GM19397 (cell line): ENCODE results near the gene P4HA2.
A peak's percentile ranks its signal among the peaks of the same experiment; 100 is the strongest.

Experiments
- ATAC-seq: cut with Tn5 transposase; IDR thresholded peaks from one replicate; pipeline ENCODE4 v1.9.1; 2021; ENCODE audit warnings: mild to moderate bottlenecking, moderate library complexity; ENCODE audit not compliant: unreplicated experiment

The P4HA2 gene

DNA sequence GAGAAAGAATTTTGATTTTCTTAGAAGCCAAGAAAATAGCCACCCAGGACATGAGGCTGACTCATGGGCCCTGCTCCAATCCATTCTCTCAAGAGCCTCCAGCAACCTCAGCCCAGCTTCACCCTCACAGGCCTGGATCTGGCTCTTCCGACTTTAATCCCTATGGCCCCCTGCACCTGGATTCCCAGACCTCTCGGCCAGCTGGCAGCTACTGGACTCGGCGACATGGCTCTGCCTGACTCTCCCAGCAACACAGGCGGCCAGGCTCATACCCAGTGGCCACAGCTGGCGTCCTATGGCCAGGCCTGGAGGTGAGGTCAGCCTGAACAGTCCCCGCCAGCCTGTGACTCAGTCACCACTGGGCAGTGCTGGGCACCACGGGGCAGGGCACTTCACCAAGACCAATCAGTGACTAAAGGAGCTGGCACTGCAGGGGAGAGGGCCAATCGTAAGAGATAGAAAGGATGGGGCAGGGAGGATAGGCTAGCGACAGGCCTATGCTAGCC lies 23.6 kb upstream of the P4HA2 start:
- no peak for ATAC-seq

DNA sequence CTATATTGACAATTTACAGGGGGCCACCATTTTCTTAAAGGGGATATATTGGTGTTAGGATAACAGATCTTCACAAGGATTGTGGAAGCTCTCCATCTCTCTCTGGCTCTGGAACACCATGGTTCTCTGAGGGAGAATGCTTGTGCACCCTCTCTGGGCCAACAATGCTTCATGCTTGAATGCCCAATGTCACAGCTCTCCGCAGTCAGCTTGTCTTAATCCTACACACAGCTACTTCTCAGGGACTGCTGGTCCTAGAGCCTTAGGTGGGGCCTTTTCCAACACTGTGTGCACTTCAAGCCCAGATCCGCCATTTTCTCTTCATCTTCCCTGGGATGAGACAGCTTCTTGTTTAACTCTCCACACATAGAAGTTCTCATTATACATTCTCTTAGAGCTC lies 22.9 kb upstream of the P4HA2 start:
- ATAC-seq = no peak

DNA sequence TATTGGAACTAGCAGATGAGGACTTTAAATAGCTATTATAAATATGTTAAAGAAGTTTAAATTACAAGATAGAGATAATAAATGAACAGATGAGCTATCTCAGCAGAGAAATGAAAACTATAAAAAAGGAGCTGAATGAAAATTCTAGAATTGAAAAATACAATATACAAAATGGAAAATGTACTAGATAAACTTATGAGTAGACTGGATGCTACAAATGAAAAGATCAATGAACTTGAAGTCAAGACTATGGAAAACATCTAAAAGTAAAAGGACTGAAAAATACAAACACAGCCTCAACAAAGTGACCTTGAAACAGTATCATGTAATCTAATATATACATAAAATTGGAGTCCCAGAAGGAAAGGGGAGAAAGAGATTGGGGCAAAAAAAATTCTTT lies 19.2 kb upstream of the P4HA2 start:
- ATAC-seq = no peak

DNA sequence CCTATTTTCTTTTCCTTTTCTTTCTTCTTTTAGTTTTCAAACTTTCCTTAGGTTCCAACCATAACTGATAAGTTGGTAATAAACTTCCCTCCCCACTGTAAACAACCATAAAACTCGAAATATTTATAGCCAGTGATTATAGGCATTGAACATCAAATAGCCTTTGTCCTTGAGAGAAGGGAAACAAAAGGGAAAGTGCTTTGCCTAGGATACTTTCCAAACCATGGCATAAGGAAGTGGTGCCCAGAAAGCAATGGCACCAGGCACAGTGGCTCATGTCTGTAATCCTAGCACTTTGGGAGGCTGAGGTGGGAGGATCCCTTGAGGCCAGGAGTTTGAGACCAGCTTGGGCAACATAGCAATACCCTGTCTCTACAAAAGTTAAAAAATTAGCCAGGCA lies 17.9 kb upstream of the P4HA2 start:
- no peak for ATAC-seq

DNA sequence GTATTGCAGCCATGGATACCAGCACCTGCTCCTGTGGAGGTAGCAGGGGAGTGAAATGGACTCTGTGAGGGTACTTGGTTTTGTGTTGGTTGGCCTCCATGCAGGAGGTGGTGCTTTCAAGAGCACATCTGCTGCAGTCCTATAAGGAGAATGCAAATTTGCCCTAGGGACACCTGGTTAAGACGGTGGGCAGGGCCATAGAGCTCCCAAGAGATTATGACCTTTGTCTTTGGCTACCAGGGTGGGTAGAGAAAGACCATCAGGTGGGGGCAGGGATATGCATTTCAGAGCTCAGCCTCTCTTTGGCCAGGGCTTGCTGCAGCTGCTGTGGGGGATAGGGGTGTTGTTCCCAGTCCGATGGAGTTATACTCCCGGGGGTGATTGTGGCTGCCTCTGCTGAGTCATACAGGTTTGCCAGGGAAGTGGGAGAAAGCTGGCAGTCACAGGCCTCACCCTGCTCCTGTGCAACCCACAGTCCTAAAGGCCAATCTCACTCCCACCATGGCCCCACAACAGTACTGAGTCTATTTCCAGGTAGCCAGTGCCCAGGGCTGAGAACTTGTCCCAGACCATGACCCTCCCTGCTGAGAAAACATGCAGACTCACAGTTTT lies 15.8 kb upstream of the P4HA2 start:
- no peak for ATAC-seq

DNA sequence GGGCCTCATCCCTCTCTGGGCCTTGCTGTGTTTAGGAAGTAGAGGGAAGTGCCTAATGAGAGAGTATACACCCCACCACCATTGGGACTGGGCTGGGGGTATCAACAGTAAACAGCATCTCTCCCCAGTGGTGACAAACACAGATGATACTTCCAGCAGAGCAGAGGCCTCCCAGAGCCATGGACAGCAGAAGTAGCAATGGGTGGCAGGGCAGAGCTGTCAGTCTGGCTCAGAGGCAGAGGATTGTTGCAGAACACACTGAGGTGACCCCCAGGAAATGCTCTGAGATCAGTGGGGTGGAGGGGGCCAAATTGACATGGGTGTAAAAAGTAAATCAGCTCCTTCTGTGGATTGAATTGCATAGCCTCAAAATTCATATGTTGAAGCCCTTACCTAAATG lies 12.1 kb upstream of the P4HA2 start:
- ATAC-seq = no peak

DNA sequence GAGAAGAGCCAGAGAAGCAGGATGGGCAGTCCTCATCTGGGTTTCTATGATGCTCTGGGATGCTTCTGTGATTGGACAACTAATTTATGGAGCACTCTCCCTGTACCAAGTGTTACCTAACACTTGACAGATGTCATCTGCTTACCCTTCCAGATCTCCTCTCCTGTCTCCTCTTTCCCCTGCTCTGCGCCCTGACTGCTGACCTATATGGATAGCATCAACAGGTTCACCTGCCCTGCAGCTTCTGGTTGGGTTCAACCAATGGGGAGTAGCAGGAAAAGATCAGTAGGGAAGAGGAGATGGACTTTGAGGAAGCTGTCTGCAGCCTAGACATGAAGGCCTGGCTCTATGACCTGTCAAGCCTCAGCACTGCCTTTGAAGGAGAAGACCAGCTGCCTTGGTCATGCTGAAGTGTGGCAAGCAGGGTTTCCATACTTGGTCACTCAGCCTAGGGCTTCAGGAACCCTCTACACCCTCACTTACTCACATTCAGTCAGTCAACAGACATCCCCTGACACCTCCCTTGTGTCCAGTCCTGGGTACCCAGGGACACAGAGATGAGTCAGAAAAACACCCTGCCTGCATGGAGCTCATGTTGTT lies 11.3 kb upstream of the P4HA2 start:
- ATAC-seq = no peak

DNA sequence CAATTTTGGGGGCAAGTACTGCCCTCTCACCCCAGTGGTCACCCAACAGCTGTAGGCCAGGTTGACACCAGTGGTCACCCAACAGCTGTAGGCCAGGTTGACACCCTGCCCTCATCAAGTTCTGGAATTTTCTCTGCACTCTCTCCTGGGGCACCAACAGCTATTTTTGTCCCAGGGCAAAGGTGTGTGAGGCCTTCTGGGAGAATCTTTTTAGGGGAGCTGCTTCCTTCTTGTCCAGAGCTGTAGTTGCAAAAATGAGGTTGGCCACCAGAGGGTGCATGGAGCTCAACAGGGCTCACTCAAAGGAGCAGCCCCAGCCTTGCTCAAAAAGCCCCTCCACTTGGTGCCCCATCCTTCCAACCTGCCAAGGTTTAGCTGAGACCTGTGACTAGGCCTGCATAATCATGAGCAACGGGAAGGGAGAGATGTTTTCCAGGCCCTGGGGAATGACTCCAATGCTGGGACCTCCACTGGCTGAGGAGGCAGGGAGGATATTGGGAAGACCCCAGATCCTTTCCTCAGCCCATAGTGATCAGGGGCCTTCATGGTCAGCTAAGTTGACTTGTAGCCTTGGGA lies 10.6 kb upstream of the P4HA2 start:
- peak; percentile 74 for ATAC-seq

DNA sequence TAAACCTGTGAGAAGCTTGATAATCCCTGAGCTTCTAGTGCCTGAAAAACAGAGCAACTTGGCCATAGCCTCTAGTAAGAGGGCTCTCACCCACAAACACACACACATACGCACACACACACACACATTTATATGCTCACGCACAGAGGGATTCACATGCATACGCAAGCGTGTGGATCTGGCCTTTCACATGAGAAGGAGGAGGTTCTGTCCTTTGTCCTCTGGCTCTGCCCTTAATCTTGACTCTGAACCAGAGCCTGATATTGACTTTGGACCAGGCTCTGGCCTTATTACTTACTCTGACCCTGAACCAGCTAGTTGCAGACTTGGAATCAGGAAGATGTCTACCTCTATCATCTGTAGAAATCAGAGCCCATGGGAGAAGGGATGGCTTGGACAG lies 10.0 kb upstream of the P4HA2 start:
- no peak for ATAC-seq

DNA sequence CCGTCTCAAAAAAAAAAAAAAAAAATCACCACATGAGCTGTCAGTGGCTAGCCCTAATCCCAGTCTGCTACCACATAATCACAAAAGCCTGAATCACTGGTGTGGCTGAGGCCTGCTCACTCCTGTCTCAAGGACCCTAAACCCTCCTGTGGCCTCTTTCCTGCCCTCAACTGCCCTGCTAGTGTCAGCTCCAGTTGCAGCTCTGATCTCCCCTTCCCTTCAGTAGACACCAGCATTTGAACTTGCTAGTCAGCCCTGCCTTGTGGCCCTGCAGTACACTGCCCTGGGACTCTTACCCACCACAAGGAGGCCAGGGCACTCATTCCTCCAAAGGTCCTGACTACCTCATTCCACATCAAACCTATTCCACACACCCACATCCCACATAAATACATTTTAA lies 9.5 kb upstream of the P4HA2 start:
- no peak for ATAC-seq

DNA sequence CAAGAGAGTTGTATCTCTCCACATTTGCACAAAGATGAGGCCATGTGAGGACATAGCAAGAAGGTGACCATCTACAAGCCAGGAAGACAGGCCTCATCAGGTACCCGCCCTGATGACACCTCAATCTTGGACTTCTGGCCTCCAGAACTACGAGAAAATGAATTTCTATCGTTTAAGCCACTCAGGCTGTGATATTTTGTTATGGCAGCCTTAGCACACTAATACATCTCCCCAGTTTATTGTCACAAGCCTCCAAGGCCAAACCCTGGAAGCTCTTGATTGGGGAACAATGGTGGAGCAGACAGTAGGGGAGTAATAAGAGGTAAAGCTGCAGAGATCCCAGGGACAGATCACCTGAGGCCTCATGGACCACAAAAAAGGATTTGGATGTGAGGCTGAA lies 7.7 kb upstream of the P4HA2 start:
- ATAC-seq = no peak

DNA sequence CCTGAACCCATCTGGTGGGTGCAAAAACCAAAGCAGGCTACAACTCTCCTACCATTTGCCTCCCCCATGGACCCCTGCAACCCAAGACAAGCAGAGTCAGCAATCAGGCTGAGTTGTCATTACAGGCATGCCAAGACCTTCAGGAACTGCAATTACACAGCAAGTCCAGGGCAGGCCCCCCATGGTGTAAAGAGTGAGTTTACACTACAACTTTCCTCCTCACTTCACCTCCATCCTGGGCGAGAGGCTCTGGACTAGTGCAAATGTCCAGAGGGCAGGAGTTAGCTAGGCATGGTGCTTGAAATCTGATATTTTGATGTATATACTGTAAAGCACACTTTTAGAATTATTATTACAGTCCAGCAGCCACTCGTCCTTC lies 7.0 kb upstream of the P4HA2 start:
- no peak for ATAC-seq

DNA sequence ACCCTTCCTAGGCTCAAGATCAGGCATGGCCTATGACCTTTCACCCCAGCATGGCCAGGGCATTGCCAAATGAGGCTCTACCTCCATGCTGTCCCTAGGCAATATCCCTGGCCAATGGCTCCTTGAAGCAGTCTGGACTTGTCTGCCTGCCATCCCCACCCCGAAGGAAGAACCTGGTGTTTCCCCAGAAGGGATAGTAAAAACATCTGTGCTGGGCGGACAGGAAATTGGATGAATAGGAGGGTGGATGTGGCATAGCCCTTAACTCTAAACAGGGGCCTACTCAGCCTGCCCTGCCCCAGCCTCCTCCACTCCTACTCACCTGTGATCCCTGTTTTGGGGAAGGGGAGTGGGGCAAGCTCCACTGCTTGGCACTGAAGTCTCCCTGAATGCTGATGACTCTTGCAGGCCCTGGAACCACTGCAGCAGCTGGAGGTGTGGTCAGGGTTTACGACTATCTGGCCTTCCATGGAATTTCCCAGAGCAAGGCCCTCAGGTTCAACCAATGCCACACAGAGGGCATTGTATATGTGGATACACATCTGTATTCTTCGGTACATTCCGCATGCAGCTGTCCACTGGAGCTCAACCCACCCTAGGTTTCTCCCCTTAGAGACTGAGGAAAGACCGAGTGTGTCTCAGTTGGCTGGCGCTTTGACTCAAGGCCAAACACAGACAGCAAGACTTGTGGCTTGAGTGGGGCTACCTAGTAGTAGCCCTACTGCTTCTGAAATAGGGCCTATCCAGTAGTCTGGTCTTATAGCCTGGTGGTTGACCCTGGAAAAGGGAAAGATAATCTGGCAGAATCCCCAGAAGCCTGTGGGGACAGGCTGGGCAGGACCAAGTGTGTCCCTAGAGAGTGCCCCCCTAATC lies 6.4 kb upstream of the P4HA2 start:
- no peak for ATAC-seq

DNA sequence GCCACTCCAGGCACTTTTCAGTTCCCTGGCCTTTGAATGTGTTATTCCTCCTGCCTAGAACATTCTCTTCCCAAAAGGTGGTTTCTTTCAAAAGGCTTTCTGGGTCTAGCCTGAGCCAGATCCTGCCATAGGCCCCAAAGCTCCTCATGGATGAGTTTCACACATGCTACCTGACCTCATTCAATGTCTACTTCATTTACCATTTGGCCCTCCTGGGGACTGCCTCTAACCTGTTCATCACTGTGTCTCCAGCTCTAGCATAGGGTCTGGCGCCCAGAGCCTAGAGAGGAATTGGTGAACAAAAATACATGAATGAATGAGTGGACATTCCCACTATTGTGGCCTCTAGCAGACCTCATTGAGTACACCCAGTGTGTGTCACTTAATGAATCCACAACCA lies 5.4 kb upstream of the P4HA2 start:
- no peak for ATAC-seq

DNA sequence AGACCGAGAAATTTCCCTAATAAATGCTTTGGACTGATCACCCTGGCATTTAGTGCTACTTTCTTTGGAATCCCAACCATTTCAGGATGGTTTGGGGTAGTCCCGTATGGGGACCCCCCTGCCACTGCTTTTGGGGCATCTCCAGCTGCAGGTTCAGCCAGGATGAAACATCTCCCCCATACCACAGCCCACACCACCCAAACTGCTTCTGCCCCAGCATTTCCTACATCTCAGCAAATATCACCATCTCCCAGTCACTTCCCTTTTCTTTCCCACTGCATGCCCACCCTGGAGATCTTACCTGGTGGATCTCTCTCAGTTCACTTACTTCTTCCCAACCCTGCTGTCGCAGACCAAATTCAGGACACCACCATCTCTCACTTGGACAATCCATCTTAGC lies 4.8 kb upstream of the P4HA2 start:
- ATAC-seq = no peak

DNA sequence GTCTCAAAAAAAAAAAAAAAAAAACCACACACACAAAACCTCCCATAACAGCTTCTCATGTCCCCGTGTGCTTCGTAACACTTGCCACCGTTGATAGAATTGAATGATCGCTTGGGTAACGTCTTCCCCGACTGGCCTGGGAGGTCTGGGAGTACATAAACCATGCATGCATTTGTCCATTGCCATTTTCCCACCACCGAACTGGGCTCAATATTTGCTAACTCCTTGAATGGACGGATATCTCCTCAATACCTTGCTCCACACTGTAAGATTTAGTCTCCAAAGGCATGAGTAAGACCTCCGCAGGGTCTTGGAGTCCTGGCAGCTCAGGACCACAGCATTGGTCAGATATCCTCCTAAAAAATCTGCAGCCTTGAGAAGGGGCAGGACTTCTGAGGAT lies 3.2 kb upstream of the P4HA2 start:
- ATAC-seq = no peak

DNA sequence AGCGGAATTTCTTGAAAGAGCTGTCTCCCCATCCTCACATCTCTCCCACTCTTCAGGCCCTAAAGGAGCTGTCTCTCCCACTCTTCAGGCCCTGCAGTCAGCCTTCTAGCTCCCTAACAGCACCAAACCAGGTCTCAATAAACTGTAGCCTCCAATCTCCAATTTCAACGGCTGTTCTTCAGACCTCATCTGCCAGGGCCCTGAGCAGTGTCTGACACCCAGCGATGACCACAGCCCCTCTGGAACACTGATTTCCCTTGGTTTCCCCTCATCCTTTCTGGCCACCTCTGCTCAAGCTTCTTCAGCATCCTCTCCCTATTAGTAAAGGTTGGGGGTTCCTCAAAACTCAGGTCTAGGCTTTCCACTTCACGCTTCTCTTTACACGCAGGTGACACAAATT lies 1.6 kb upstream of the P4HA2 start:
- ATAC-seq = no peak

DNA sequence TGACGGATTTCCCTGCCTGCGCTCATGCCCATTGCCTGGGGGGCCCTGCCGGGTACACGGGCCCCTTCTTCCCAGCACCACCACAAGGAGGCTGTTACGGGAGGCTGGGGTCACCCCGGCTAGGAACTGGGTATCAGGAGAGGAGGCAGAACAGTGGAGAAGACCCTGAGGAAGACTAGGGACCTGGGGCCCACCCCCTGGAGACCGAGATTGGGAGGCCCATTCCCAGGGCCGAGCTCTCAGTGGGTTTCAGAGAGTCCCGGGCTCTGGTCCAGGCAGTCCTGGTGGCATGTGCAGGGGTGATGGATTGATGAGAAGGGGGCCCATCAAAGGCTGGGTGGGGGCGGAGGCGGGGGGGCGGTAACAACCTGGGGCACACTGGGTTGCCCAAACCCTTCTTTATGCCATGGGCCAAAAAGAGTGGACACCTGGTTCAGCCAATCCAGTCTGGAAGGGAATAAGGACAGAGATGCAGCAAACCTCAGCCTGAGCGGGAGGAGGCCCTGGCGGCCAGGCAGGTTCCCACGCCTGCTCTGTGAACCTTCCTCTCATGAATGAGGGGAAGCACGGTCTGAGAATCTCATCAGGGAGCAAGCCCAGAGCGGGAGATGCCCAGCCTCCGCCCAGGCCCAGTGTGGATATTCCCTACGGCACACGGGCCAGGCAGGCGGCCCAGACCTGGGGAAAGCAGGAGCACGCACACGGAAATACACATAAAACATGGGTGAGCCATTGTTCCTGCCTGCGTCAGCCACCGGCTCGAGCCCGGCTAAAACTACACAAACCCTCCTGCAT lies 785 bp upstream of the P4HA2 start:
- ATAC-seq = no peak

DNA sequence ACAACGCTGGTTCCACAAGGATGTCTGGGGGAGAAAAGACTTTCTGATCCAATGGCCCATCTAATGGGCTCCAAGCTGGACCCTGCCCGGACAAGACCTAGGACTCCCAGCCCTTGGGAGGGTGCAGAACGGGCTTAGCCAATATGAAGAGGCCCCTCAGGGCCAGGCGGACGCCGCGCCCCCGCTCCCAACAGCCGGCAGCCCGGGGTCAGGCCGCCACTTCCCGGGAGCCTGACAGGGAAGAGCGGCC lies 493 bp downstream of the P4HA2 start:
- ATAC-seq = no peak

DNA sequence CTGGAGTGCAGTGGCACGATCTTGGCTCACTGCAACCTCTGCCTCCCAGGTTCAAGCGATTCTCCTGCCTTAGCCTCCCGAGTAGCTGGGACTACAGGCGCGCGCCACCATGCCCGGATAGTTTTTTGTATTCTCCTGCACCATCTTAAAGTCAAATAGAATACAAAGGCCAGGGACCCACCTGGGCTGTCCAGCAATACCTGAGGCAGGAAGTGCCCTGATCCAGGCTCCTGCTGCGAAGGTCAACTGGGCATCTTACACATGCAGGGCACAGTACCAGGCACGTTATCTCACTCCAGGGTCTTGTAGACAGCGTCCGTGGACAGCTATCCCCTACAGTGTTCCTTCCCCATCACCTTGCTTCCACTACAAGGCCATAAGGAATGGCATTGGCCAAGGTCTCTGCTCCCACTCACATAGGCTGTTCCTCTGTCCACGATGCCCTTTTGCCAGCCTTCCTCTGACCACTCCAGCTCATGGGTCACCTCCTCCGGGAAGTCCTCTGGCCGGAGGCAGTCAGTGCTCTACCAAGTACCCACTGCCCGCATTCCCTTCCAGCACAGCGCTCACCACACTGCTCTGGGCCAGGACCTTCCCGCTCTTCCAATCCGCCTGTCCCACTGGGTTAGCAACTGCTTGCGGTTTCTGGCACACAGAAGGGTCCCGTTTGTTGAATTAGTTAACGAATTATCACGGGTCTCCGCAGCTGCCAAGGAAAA lies 978 bp downstream of the P4HA2 start:
- ATAC-seq = no peak
